BE2C (cell line): ENCODE results near the gene SHCBP1L.

Source experiments
- DNase-seq: peaks from one replicate; pipeline ENCODE4 v3.0.0-alpha.2; 2020
- H3K27me3 ChIP-seq: fragments of 250-450 bp; sonication (Bioruptor Pico); 2 replicates; pipeline ENCODE4 v1.5.1; 2020; ENCODE audit warnings: mild to moderate bottlenecking
- H3K36me3 ChIP-seq: fragments of 250-450 bp; sonication (Bioruptor Pico); 2 replicates; pipeline ENCODE4 v1.5.1; 2020; ENCODE audit warnings: mild to moderate bottlenecking
- H3K4me1 ChIP-seq: fragments of 250-450 bp; sonication (Bioruptor Pico); 2 replicates; pipeline ENCODE4 v1.5.1; 2020
- H3K4me3 ChIP-seq: 2 replicates; pipeline ENCODE4 v1.5.1; 2011; ENCODE audit warnings: low read depth, low read length
- H3K9me3 ChIP-seq: fragments of 250-450 bp; sonication (Bioruptor Pico); 2 replicates; pipeline ENCODE4 v1.5.1; 2020
- TF ChIP-seq, protein P1 (sequence below): IDR thresholded peaks from 2 replicates; pipeline ENCODE4 v1.5.1; 2012; ENCODE audit warnings: mild to moderate bottlenecking, low read depth, low read length

The SHCBP1L gene

DNA sequence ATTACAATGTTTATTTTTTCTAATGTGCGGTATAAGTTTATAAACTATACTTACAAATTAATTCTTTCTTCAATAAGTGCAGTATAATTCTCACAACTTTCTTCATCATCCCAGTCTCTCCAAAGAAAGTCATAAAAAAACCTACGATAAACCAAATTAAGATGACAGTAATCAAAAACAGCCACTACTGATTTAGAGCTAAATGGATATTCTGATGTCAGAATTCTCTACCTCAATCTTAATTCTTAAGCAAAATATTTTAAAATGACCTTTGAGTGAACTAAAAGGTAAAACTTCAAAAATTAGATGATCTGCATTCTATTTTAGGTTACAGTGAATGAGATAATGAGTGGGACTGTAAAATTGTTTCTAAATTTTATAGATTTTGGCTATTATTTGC lies 13.6 kb downstream of the SHCBP1L start:
- TF ChIP-seq, protein P1, sequence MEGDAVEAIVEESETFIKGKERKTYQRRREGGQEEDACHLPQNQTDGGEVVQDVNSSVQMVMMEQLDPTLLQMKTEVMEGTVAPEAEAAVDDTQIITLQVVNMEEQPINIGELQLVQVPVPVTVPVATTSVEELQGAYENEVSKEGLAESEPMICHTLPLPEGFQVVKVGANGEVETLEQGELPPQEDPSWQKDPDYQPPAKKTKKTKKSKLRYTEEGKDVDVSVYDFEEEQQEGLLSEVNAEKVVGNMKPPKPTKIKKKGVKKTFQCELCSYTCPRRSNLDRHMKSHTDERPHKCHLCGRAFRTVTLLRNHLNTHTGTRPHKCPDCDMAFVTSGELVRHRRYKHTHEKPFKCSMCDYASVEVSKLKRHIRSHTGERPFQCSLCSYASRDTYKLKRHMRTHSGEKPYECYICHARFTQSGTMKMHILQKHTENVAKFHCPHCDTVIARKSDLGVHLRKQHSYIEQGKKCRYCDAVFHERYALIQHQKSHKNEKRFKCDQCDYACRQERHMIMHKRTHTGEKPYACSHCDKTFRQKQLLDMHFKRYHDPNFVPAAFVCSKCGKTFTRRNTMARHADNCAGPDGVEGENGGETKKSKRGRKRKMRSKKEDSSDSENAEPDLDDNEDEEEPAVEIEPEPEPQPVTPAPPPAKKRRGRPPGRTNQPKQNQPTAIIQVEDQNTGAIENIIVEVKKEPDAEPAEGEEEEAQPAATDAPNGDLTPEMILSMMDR: no peak
- Histone ChIP-seq H3K4me3 (no peak overlapping the region), H3K27me3 (no peaks in the 10 kb centered on the region), H3K9me3 (no peaks in the 10 kb centered on the region), H3K4me1 (no peaks in the 10 kb centered on the region), H3K36me3 (no peaks in the 10 kb centered on the region)
- no peak for DNase-seq

DNA sequence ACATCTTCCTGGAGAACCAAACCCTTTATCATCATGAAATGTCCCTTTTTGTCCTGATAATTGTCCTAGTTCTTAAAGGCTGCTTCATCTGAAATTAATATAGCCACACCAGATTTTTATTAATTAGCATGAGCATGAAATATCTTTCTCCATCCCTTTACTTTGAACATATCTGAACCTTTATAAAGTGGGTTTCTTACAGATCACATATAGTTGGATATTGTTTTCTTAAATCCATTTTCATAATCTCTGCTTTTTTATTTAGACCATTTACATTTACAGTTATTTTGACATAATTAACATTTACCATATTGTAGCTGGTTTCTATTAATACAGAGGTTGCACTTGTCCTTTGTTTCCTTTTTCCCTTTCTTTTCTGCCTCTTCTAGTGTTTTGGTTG lies 17.2 kb downstream of the SHCBP1L start:
- no peak overlapping the region for H3K4me3 ChIP-seq
- DNase-seq: no peak
- no peaks in the 10 kb centered on the region for H3K27me3 ChIP-seq
- no peaks in the 10 kb centered on the region for H3K4me1 ChIP-seq
- TF ChIP-seq, protein P1: no peak
- no peaks in the 10 kb centered on the region for H3K36me3 ChIP-seq
- H3K9me3 ChIP-seq: no peaks in the 10 kb centered on the region

DNA sequence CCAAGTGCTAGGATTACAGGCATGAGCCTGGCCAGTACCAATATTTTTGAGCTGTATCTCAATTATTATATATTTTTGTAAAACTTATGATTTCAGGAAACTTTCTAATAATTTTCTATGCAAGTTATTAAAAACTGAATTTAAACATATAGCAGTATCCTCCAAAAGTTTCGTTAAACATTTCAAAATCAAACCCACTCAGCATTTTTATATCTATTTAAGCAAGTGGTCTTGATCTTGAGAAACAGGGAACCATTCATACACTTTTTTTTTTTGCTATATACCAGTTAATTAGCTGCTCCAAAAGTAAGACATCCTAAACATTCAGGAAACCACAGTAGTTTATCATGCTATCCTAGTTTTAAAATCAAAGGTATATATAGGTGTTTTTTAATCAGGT lies 22.0 kb downstream of the SHCBP1L start:
- DNase-seq: no peak
- TF ChIP-seq, protein P1: no peak
- H3K4me1 ChIP-seq: no peaks in the 10 kb centered on the region
- no peaks in the 10 kb centered on the region for H3K9me3 ChIP-seq
- no peak overlapping the region for H3K4me3 ChIP-seq
- no peaks in the 10 kb centered on the region for H3K27me3 ChIP-seq
- H3K36me3 ChIP-seq: no peaks in the 10 kb centered on the region

DNA sequence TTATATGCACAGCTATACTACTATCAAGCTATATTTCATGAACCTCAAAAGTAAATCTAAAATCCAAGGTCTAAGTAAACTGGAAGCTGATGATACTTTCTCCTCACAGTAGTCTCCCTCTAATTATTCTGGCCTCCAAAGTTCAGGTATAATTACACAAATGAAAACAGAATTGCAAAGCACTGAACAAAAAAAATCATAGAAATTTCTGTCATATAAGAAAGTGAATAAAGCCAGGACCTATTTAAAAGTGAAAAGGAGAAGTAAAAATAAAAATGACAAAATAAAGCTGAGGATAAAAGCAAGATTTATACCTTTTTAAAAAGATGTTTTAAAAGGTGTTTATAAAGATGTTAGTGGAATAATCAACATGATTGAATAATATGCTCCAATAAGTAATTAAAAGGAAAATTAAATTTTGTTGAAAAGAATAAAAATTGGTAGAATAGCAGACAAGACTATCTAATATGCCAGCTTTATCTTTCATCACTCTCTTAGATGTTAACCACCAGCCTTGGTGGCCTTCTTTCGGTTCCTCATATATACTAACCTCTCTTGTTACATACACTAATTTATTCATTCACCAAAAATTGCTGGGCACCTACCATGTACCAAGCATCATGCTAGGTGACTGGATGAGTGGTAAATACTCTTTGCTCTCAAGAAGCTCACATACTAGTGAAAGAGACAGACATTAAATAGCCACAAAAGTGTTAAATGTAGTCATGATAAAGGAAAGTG lies 25.1 kb downstream of the SHCBP1L start:
- TF ChIP-seq, protein P1: no peak
- Histone ChIP-seq H3K36me3 (no peaks in the 10 kb centered on the region), H3K4me3 (no peak overlapping the region), H3K4me1 (no peaks in the 10 kb centered on the region), H3K9me3 (no peaks in the 10 kb centered on the region), H3K27me3 (no peaks in the 10 kb centered on the region)
- no peak for DNase-seq

DNA sequence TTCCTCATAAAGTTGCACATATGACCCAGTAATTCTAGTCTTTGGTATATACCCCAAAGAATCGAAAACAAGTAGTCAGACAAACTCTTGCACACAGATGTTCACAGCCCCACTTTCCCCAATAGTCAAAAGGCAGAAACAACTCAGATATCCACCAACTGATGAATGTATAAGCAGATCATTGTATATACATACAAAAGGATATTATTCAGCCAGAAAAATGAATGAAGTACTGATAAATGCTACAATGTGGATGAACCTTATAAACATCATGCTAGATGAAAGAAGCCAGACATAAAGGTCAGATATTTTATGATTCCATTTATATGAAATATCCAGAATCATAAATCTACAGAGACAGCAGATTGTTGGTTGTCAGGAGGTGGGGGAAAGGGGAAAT lies 27.3 kb downstream of the SHCBP1L start:
- DNase-seq: no peak
- Histone ChIP-seq H3K36me3 (no peaks in the 10 kb centered on the region), H3K4me1 (no peaks in the 10 kb centered on the region), H3K9me3 (no peaks in the 10 kb centered on the region), H3K27me3 (no peaks in the 10 kb centered on the region), H3K4me3 (no peak overlapping the region)
- TF ChIP-seq, protein P1: no peak

DNA sequence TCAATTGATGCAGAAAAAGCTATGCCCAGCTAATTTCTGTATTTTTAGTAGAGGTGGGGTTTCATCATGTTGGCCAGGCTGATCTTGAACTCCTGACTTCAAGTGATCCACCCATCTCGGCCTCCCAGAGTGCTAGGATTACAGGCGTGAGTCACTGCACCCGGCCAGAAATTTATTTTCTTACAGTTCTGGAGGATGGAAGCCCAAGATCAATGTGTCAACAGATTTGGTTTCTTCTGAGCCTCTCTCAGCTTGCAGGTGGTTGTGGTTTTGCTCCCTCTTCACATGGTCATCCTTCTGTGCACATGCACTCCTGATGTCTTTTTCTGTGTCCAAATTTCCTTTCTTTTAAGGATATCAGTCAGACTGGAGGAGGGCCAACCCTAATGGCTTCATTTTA lies 35.6 kb downstream of the SHCBP1L start:
- Histone ChIP-seq H3K27me3 (no peaks in the 10 kb centered on the region), H3K4me3 (no peak overlapping the region), H3K36me3 (no peaks in the 10 kb centered on the region), H3K9me3 (no peaks in the 10 kb centered on the region), H3K4me1 (no peaks in the 10 kb centered on the region; the same call in 1 of the 2 replicates)
- TF ChIP-seq, protein P1: no peak
- DNase-seq: no peak
